ENCODE results near the gene FBXL17.

FBXL17 gene

GRCh38 chr5:108372369-108372768 lies 9.5 kb downstream of the FBXL17 start:
- DNase-seq, result no peak

DNA sequence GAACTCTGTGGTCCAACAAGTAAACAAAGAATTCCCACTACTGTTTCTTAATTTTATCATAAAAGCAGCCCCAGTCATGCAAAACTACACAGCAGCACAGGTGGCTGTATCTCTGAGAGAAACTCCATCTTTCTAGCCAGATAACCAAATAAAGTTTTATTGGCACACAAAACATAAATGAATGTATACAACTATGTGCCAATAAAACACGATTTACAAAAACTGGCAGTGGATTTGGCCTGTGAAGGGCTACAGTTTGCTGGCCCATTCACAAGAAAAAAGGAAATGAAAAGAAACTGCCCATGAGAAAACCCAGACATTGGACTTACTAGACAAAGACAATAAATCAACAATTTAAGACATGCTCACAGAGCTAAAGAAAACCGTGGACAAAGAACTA lies 10.6 kb downstream of the FBXL17 start:
- no peak for DNase-seq

DNA sequence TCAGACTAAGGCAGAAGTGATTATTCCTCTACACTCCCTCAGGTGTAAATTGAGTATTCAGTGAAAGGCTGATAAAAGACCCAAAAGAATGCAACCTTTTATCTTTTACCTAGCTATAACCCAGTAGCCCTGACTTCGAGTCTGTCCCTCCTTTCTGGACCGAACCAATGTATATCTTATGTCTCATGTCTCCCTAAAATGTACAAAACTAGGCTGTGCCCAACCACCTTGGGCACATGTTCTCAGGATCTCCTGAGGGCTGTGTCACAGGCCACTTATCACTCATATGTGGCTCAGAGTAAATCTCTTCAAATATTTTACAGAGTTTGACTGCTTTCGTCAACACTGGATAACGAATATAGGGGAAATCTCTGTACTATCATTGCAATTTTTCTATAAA lies 12.7 kb downstream of the FBXL17 start:
- no peak for DNase-seq

DNA sequence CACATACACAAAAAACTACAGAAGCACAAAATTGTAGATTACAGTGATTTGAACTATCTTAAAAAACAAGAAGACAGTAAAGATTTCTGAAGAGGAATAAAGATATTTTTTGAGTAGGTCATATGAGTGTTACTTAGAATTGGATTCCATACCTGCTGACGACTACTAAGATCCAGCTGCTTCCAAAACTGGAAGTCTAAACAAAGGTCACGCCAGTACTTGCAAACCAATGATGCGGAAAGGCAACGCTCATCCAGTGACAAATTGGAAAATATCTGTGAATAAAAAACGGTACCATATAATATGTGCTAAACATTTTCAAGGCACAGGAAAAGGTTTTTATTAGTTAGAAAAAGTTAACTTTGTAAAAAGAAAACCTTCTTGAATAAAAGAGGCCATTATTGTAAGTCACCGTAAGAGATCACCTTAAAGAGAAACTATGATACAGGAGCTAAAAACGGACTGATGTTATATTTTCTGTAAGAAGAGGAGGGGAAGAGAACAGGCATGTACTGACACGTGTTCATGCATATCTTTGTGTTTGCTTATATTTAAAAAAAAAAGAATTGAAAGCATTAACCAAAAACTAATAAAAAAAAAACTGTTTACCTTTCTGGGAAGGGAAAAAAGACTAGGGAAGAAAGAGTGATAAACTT lies 14.1 kb downstream of the FBXL17 start:
- DNase-seq, result peak; percentile 25

DNA sequence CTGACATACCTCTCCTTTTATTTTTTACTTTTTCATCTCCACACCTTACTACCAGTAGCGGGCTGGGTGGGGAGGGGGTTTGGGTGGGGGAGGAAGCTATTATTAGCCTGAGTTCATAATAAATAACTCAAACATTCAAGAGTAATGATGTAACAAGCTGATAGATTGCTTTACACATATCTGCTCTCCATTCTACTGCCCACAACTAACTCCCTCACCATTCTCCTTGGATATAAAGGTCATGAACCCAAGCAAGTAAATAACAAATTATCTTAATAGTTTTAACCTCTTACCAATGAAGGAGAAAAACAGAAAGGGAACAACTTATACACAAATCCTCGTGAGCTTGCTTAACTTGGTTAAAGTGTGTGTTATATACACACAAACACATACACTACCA lies 15.4 kb downstream of the FBXL17 start:
- DNase-seq, result no peak

GRCh38 chr5:108361771-108362170 lies 20.1 kb downstream of the FBXL17 start:
- DNase-seq, result no peak

GRCh38 chr5:108361239-108361638 lies 20.7 kb downstream of the FBXL17 start:
- no peak for DNase-seq

GRCh38 chr5:108360280-108360679 lies 21.6 kb downstream of the FBXL17 start:
- no peak for DNase-seq

- no peak for DNase-seq
Measured at GRCh38 chr5:108356286-108356685, 25.6 kb downstream of the FBXL17 start.

- no peak for DNase-seq
Measured at GRCh38 chr5:108353087-108353486, 28.8 kb downstream of the FBXL17 start.

GRCh38 chr5:108345541-108346171 lies 36.2 kb downstream of the FBXL17 start:
- peak; percentile 60 for DNase-seq

- no peak for DNase-seq
Measured at GRCh38 chr5:108344103-108344822, 37.6 kb downstream of the FBXL17 start.

DNA sequence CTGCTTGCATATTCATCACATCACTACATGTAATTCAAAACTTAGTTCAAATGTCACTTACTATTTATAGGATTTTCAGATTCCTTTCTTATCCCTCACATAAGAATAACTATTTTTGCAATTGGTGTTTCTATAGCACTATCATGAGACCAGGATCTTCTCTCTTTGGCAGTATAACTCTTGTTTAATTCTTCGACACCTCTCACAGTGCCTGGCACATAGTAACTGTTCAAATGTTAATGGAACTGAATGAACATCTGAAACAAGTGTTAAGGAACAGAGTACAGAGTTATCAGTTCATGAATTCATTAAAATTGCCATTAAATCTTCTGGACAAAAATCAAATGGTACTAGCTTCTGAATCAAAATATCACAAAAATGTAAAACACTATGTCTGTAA lies 40.0 kb downstream of the FBXL17 start:
- DNase-seq, result no peak

DNA sequence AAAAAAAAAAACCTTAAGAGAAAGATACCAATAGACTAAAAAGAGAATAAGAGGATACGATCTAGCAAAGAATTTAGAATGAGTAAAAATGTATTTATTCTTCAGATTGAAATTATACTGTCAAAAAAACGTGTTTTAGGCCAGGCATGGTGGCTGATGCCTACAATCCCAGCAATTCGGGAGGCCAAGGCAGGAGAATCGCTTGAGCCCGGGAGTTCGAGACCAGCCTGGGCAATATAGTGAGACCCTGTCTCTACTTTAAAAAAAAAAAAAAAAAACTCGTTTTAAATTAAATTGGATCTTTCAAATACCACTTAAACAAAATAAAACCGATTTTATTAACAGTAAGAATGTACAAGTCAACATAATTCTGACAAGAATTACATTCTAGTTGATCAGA lies 41.8 kb downstream of the FBXL17 start:
- no peak for DNase-seq

DNA sequence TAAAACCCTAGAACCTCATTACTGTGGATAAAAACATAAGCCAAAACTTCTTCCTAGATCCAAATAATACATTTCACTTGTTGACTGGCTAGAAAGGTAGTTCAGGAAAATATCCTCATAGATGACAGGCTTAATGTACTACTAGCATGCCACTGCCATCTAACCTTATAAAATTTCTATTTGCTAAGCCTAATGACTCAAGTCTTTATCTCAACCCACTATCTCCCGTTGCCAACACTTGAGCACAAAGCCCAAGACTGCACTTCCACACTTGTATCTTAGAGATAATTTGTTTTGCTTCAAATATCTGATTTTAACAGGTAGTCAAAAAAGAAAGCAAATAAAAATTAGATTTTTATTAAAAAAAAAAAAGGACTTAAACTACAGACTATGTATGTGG lies 42.7 kb downstream of the FBXL17 start:
- no peak for DNase-seq

GRCh38 chr5:108334225-108334624 lies 47.7 kb downstream of the FBXL17 start:
- no peak for DNase-seq

- no peak for DNase-seq
Measured at GRCh38 chr5:108326982-108327381, 54.9 kb downstream of the FBXL17 start.

DNA sequence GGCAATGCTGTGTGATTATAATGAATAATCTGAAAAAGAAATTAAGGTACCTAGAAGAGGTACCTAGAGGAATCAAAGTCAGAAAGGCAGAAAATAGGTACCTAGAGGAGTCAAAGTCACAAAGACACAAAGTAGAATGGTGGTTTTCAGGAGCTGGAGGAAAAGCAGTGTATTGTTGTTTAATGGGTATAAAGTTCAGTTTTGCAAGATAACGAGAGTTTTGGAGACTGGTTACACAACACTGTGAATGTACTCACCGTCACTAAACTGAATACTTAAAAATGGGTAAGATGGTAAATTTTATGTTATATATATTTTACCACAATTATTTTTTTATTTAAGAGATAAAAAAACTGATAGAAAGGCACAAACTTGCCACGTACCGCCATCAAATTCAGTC lies 57.0 kb downstream of the FBXL17 start:
- DNase-seq, result no peak

DNA sequence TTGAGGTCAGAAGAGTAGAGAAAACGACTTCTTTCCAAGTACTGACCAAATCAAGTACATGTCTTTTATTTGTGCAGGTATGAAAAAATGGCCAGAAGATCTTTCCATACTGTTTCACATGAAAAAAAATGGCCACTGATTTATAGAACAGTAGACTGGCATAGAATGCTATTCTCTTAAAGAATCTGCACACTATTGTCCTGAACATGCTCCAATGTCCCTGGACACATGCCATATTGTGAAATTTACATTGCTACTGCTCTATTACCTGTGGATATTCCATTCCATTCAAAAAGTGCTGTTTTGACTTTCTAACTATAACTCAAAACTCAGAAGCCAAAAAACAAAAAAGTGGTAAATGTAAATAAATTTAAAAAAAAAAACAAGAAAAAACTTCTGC lies 60.6 kb downstream of the FBXL17 start:
- DNase-seq, result no peak

DNA sequence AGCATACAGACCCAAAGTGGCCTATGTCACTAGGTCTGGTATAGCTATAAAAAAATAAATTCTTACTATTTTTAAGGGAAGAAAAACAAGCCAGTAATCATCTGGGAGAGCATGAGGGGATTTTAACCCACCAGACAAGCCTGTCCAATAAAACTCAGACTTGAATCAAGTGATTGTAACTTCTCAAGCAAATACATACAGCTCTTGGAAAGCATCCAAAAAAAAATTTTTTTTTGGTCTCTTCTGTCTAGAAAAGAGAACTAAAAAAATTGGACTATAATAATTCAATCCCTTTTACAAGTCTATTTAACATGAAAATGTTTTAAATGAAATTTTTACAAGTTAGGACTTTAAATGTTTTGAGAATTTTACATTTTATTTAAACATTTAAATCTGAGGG lies 61.7 kb downstream of the FBXL17 start:
- no peak for DNase-seq

DNA sequence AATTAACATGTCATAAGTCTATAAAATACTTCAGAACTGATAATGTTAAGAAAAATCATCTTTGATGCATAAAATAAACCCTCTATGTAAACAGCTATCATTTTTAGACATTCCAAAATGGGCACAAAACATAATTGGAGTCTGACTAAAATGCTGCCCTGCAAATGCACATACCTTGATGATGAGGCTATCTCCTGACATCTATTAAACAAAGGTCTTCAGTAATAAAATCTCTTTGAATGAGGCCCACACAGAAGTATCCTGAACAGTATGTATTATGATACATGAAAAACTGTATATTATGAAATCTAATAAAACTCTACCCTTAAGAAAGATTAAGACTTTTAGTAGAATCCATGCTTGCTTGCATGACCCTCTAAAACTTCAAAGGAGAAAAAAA lies 66.1 kb downstream of the FBXL17 start:
- DNase-seq, result peak; percentile 24

DNA sequence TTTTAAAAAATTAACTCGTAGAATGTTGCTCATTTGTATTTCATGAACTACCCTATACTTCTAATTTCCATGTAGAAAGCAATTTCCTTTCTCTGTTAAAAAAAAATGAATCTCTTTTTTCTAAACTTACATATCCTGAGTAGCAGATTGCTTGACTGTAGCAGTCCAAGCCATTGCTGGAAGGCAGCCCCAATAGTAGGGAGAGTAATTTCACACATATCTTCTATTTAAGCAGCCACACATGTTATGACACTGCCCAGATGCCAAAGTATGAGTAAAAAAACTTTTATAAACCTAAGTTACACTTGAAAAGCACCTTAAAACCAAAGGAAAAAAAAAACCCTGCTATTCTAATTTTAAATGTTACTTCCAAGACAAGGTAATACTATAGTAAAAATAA lies 69.6 kb downstream of the FBXL17 start:
- no peak for DNase-seq

DNA sequence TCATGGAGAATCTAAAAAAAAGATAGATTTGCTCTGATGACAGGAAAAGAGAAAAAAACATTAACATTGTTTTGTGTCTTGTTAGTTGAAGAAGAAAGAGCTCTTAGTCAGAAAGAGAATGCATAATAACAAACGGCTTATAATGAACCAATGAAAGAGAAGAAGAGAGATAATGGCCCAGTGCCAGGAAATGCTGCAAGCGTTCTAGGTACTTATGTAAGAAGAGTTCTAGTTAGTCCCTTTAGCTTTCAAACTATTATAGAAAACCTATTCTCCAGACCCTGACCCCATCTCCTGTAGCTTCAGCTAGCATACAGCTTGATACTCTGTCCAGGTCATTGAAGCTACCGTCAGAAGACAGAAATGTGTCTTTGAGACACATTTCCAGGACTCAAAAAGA lies 70.2 kb downstream of the FBXL17 start:
- DNase-seq, result no peak

- DNase-seq, result no peak
Measured at GRCh38 chr5:108303611-108304010, 78.3 kb downstream of the FBXL17 start.
